Measurements from ENCODE around the gene ZNF562.

The ZNF562 gene

DNA sequence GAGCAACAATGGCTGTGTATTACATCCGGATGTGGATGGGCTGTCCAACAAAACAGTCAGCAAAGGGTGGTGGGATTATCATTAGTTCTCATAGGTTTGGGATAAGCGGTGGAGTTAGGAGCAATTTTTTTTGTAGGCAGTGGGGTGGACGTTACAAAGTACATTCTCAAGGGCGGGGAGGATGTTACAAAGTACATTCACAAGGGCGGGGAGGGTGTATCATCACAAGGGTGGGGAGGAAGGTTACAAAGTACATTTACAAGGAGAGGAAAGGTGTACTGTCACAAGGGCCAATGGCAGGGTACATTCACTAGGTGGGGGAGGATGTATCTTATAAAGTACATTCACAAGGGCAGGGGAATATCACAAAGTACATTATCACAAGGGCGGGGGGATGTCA lies 33.1 kb downstream of the ZNF562 start:
- FAIRE-seq, result no peak

DNA sequence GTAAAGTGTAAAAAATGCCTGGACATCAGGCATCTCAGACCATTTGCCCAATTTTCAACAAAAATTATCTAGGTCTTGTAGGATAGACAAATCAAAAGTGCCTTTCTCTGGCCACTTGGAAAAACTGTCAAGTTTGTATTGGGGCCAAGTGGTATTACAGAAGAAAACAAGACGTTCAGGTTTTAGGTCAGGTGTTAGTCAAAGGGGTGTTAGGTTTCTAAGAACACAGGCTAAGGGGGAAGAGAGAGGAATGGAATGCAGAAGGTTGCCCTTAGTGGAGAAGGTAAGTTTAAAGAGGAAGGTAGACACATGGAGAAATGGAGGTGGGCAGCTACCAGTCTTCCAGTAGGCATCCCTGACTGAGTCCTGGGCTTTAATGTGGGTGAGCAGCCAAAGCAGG lies 33.9 kb downstream of the ZNF562 start:
- no peak for FAIRE-seq

DNA sequence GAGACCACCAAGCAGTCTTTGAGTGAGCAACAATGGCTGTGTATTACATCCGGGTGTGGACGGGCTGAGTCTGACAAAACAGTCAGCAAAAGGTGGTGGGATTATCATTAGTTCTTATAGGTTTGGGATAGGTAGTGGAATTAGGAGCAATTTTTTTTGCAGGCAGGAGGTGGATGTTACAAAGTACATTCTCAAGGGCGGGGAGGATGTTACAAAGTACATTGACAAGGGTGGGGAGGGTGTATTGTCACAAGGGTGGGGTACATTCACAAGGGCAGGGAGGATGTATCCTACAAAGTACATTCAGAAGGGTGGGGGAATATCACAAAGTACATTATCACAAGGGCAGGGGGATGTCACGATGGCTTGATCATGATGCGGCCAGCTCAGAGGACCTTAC lies 38.9 kb downstream of the ZNF562 start:
- no peak for FAIRE-seq

DNA sequence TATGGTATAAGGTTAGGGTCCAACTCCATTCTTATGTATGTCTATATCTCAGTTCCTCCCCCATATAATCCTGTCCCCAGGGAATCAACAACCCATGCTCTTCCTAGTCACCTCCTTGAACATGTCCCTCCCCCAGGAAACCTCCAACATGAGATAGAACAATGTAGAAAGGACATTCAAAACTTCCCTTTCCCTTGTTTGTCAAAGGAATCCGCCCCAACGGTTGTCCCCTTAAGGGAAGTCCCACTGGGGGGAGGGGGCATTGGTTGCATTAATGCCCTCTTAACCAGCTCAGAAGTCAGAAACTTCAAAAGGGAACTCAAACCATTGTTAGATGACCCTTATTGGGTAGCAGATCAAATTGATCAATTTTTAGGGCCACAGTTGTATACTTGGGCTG lies 47.0 kb downstream of the ZNF562 start:
- FAIRE-seq, result no peak

DNA sequence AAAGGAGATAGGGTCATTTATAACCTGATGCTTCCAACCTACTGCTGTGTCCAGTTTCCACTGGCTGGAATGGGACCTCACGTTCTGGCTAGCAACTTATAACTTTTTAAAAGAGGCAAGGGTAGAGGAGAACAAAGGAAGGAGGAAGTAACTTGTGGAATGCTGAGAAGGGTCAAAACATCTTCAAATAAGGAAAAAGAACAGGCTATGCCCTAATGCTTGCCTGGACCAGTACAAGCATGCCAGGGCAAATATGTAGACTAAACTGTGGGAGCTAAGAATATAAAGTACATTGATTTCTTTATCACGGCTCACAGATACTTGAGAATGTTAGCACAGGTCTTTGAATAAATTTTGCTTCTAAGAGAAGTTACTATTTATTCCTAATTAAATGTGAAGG lies 52.4 kb downstream of the ZNF562 start:
- FAIRE-seq, result no peak

DNA sequence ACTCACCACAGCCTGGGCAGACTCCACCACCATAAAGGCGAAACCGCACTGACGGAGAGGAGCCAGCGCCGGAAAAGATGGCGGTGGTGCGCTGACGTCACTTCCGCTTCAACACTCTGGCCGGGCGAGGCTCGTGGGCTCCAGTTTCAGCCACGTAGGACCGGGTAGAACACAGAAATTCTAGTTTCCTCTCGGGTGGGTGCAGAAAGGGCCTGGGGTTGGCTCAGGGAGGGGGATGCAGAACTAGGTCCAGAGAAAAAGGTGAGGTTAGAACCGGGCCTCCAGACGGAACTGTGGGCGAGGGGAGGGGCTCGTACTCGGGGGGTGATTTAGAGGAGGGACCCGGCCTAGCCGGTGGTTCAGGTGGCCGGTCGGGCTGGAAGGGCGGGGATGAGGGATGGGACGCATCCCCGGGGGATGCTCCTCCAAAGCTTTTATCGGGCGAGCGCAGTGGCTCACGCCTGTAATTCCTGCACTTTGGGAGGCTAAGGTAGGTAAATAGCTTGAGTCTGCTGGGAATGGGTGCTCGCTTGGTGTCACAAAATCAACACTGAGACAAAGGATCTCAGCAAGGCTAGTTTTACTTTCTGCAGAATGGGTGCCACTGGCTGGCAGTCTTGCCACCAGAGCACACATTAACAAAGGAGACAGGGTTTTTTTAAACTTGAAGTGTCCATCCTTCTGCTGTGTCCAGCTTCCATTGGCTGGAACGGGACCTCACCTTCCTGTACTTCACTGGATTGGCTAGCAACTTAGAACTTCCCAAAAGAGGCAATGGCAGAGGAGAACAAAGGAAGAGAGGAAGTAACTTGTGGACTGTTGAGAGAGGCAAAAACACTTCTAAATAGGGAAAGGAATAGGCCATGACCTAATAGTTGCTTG lies 53.5 kb downstream of the ZNF562 start, which contains the start of gene ZNF561:
Gene ZNF561 (minus strand): TSS at position 77 of the 882 bp plus-strand sequence. CDS start 1,776 bp downstream, outside the sequence.
- FAIRE-seq, result no peak

DNA sequence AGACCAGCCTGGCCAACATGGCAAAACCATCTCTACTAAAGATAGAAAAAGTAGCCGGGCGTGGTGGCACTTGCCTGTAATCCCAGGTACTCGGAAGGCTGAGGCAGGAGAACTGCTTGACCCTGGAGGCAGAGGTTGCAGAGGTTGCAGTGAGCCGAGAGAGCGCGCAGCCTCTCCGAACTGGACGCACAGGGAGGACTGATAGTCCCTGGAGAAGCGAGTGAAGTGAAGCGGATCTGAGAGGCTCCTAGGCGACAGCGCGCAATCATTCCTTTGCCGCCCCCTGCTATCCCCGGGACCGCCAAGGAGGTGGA lies 54.1 kb downstream of the ZNF562 start:
- no peak for FAIRE-seq

DNA sequence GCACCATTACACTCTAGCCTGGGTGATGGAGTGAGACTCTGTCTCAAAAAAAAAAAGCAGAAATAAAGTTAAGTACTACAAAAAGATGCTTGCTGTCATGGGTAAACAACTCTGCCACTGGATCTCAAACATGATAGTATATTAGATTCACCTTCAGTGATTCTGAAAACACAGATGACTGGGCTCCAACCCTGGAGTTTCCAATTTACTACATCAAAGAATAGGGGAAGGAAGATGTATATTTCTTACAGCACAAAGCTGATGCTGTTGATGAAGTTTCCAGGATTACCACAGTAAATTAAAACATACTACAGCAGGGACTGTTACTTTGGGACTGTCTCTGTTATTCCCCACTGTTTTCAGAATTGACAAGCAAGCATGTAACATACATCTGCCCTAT lies 59.1 kb downstream of the ZNF562 start:
- no peak for FAIRE-seq

DNA sequence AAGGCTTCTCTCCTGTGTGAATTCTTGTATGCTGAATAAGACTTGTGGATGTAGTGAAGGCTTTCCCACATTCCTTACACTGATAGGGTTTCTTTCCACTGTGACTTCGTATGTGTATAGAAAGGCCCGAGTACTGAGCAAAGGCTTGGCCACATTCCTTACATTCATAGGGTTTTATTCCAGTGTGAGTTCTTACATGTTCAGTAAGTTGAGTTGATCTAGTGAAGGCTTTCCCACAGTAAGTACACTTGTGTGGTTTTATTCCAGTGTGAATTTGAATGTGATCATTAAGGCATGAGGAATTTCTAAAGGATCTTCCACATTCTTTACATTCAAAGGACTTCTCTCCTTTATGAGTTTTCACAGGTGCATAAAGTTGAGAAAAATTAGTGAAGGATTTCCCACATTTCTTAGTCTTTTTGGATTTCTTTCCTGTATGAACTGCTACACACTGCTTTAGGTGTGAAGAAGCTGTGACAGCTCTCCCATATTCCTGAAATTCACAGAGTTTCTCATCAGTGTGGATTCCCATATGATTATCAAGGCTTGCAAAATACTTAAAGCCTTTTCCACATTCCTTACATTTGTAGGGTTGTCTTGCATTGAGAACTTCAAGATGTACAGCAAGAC lies 64.3 kb downstream of the ZNF562 start:
- FAIRE-seq, result no peak

DNA sequence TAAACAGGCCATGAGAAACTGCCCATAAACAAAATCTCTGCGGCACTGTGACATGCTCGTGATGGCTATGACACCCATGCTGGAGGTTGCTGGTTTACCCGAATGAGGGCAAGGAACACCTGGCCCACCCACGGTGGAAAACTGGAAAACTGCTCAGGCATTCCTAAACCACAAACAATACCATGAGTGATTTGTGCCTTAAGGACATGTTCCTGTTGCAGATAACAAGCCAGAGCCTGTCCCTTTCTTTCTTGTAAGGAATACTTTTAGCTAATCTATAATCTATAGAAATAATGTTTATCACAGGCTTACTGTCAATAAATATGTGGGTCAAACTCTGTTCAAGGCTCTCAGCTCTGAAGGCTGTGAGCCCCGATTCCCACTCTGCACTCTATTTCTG lies 66.0 kb downstream of the ZNF562 start:
- no peak for FAIRE-seq

DNA sequence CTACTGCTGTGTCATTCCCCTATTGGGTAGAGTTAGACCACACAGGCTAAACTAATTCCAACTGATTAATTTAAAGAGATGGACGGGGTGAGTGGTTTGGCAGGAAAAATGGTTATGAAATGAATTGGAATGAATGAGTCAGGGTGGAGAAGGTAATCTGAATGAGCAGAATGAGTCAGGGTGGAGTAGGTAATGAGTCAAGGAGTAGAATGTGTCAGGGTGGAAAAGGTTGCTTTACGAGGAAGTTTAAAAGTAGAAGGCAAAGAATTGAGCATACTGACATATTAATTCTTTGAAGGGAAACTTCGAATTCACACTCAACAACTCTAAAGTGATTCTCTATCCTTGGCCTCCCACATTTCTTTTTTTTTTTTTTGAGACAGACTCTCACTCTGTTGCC lies 77.9 kb downstream of the ZNF562 start:
- no peak for FAIRE-seq
